ENCODE results near the gene SPATA2L. TPM values are rescaled to one million over a fixed set of nuclear protein-coding genes. Genes with fewer than 3 reads are reported as not detected.

The SPATA2L gene
- total and polyA plus RNA-seq, 2 of the 13 experiments (the other 11 are each of a cell fraction or from before 2014, with no cell fraction given), result 9.1 to 20.7 TPM

GRCh38 chr16:89656435-89657121 lies 44.9 kb downstream of the SPATA2L start:
- TSS peak; percentile 57 for BruUV-seq (replicated peaks)
- H3K9me3 ChIP-seq (ENCODE audit: low read length), result no peaks in the 10 kb centered on the region
- FAIRE-seq (no peak), DNase-seq (ENCODE audit: low spot score) (no peak), ATAC-seq (no peak)
- ChIA-PET CTCF (ENCODE audit: low intra/inter-chr PET ratio, low total read pairs) (no interaction called here), POLR2A (interaction anchor here (1.1 to 2.8 kb wide), 4 partner anchors 31 to 49 kb away, joined by 3 to 21 read pairs (median 9); partner anchors contain the start of genes CDK10 and SPATA2L)
- in situ Hi-C loops (cut with HindIII; ENCODE audit: extremely low pct_ligation_motif_present, low pct_unique_long_range_greater_than_20kb), result loop anchor here (5.0 kb wide), 1 partner anchor 46 kb away; the partner anchor contains the start of gene SPATA2L
- intact Hi-C loops (cut with micrococcal nuclease; ENCODE audit: unreplicated experiment), result no loop called here
- WGBS (ENCODE audit: low lambda C conversion rate), result 12% methylated on average over 32 of the region's 32 CpGs
- H3K9ac ChIP-seq (ENCODE audit: insufficient read depth, low read depth, low read length), result peak overlapping the region; percentile 96
- H3K27ac ChIP-seq (ENCODE audit: extremely low read length, insufficient read depth, low read length), result peak overlapping the region; percentile 64
- H3K79me2 ChIP-seq (ENCODE audit: insufficient read depth, low read length), result peaks cover 49% of the 10 kb centered on the region
- peaks cover 17 to 39% of the 10 kb centered on the region in 2 experiments for H3K36me3 ChIP-seq (replicated peaks in 1 of 2; ENCODE audit: control insufficient read depth in 1 of 2, insufficient read depth in 2 of 2, low read length in 2 of 2)
- H3K4me1 ChIP-seq (ENCODE audit: insufficient read depth, low read length), result peaks cover 38% of the 10 kb centered on the region
- no peak overlapping the region for H2AFZ ChIP-seq (ENCODE audit: low read length)
- H3K27me3 ChIP-seq (ENCODE audit: control insufficient read depth in 1 of 2, insufficient read depth in 2 of 2, low read length in 2 of 2), result no peaks in the 10 kb centered on the region; a peak in 1 of 5 replicates
- peak overlapping the region; percentile 91 to 100 (median 99) for H3K4me3 ChIP-seq (replicated peaks in 1 of 3; ENCODE audit: insufficient read depth in 1 of 3, low read depth in 2 of 3, low read length in 3 of 3)
- H3K4me2 ChIP-seq (ENCODE audit: low read depth, low read length), result peak overlapping the region; percentile 97
- no peaks in the 10 kb centered on the region for H4K20me1 ChIP-seq (ENCODE audit: insufficient read depth, low read length)
- no peak for TF ChIP-seq ZBTB25 (CRISPR knock-in tag; IDR thresholded peaks at IDR 0.05)
- TF ChIP-seq, protein P1, sequence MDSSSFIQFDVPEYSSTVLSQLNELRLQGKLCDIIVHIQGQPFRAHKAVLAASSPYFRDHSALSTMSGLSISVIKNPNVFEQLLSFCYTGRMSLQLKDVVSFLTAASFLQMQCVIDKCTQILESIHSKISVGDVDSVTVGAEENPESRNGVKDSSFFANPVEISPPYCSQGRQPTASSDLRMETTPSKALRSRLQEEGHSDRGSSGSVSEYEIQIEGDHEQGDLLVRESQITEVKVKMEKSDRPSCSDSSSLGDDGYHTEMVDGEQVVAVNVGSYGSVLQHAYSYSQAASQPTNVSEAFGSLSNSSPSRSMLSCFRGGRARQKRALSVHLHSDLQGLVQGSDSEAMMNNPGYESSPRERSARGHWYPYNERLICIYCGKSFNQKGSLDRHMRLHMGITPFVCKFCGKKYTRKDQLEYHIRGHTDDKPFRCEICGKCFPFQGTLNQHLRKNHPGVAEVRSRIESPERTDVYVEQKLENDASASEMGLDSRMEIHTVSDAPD (CRISPR knock-in tag; IDR thresholded peaks at IDR 0.05), result no peak
- TF ChIP-seq BORCS8-MEF2B (CRISPR knock-in tag; IDR thresholded peaks at IDR 0.05), result 0 out of 2 replicates have a peak, but pooled peaks have one; percentile 26
- no peak for TF ChIP-seq CCAR2 (optimal IDR thresholded peaks at IDR 0.05; ENCODE audit: low read depth, low read length)
- peak; percentile 81 for TF ChIP-seq ZNF629 (CRISPR knock-in tag; conservative IDR thresholded peaks at IDR 0.05)
- 0 out of 2 replicates have a peak, but pooled peaks have one; percentile 3 for TF ChIP-seq ZNF605 (CRISPR knock-in tag; IDR thresholded peaks at IDR 0.05)
- TF ChIP-seq TOPORS (CRISPR knock-in tag; IDR thresholded peaks at IDR 0.05), result no peak
- TF ChIP-seq MED8 (CRISPR knock-in tag; IDR thresholded peaks at IDR 0.05; ENCODE audit: insufficient replicate concordance), result no peak
- TF ChIP-seq ZNF720 (CRISPR knock-in tag; IDR thresholded peaks at IDR 0.05), result no peak
- TF ChIP-seq, protein P2, sequence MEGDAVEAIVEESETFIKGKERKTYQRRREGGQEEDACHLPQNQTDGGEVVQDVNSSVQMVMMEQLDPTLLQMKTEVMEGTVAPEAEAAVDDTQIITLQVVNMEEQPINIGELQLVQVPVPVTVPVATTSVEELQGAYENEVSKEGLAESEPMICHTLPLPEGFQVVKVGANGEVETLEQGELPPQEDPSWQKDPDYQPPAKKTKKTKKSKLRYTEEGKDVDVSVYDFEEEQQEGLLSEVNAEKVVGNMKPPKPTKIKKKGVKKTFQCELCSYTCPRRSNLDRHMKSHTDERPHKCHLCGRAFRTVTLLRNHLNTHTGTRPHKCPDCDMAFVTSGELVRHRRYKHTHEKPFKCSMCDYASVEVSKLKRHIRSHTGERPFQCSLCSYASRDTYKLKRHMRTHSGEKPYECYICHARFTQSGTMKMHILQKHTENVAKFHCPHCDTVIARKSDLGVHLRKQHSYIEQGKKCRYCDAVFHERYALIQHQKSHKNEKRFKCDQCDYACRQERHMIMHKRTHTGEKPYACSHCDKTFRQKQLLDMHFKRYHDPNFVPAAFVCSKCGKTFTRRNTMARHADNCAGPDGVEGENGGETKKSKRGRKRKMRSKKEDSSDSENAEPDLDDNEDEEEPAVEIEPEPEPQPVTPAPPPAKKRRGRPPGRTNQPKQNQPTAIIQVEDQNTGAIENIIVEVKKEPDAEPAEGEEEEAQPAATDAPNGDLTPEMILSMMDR (CRISPR knock-in tag; IDR thresholded peaks at IDR 0.05), result peak; percentile 33
- TF ChIP-seq, protein P3, sequence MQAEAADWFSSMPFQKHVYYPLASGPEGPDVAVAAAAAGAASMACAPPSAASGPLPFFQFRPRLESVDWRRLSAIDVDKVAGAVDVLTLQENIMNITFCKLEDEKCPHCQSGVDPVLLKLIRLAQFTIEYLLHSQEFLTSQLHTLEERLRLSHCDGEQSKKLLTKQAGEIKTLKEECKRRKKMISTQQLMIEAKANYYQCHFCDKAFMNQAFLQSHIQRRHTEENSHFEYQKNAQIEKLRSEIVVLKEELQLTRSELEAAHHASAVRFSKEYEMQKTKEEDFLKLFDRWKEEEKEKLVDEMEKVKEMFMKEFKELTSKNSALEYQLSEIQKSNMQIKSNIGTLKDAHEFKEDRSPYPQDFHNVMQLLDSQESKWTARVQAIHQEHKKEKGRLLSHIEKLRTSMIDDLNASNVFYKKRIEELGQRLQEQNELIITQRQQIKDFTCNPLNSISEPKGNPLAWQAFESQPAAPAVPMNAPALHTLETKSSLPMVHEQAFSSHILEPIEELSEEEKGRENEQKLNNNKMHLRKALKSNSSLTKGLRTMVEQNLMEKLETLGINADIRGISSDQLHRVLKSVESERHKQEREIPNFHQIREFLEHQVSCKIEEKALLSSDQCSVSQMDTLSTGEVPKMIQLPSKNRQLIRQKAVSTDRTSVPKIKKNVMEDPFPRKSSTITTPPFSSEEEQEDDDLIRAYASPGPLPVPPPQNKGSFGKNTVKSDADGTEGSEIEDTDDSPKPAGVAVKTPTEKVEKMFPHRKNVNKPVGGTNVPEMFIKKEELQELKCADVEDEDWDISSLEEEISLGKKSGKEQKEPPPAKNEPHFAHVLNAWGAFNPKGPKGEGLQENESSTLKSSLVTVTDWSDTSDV (CRISPR knock-in tag; IDR thresholded peaks at IDR 0.05), result no peak
- TF ChIP-seq IKZF4 (CRISPR knock-in tag; IDR thresholded peaks at IDR 0.05; ENCODE audit: borderline replicate concordance, low read depth, not compliant biosample characterization), result no peak
- no peak for TF ChIP-seq ELF1 (CRISPR knock-in tag; IDR thresholded peaks at IDR 0.05)
- 0 out of 2 replicates have a peak, but pooled peaks have one; percentile 19 for TF ChIP-seq NRL (CRISPR knock-in tag; IDR thresholded peaks at IDR 0.05; ENCODE audit: borderline replicate concordance)
- TF ChIP-seq ZKSCAN5 (CRISPR knock-in tag; IDR thresholded peaks at IDR 0.05), result no peak
- TF ChIP-seq TEAD3 (CRISPR knock-in tag; optimal IDR thresholded peaks at IDR 0.05; ENCODE audit: borderline replicate concordance), result peak; percentile 67
- 0 out of 2 replicates have a peak, but pooled peaks have one; percentile 27 for TF ChIP-seq NR2F6 (IDR thresholded peaks at IDR 0.05)
- TF ChIP-seq NR2F6 (CRISPR knock-in tag; IDR thresholded peaks at IDR 0.05), result no peak
